Heart right ventricle (tissue), 16 donors: ENCODE results near the gene TMEM218. TPM values are rescaled to one million over a fixed set of nuclear protein-coding genes. Genes with fewer than 3 reads are reported as not detected.
A peak's percentile ranks its signal among the peaks of the same experiment; 100 is the strongest.

Source experiments
- ATAC-seq, 8 donors: fragments of 200-7000 bp; cut with Tn5 transposase; one replicate each; pipeline ENCODE4 v1.9.1; 2020; ENCODE audit warnings: mild to moderate bottlenecking in 8 of 8, moderate library complexity in 8 of 8, moderate number of reproducible peaks in 1 of 8
- DNase-seq, 2 donors: peaks; one replicate each; pipeline ENCODE4 v3.0.0-alpha.2; 2020
- H3K27ac ChIP-seq, 10 donors: fragments of 200-600 bp; sonication (generic) in 2 of 10; one replicate each; pipeline versions ENCODE4 v1.5.0 to v1.8.0; 2020 to 2022; ENCODE audit warnings: mild to moderate bottlenecking in 3 of 10
- H3K27me3 ChIP-seq, 7 donors: fragments of 200-600 bp; one replicate each; pipeline ENCODE4 v1.8.0; 2021 to 2022; ENCODE audit warnings: mild to moderate bottlenecking in 2 of 7
- H3K36me3 ChIP-seq, 9 donors: fragments of 200-600 bp; sonication (generic) in 1 of 9; one replicate each; pipeline versions ENCODE4 v1.5.0 to v1.8.0; 2020 to 2022; ENCODE audit warnings: mild to moderate bottlenecking in 2 of 9
- H3K4me1 ChIP-seq, 9 donors: fragments of 200-600 bp; sonication (generic) in 1 of 9; one replicate each; pipeline versions ENCODE4 v1.5.0 to v1.8.0; 2020 to 2022; ENCODE audit warnings: mild to moderate bottlenecking in 4 of 9
- H3K4me3 ChIP-seq, 10 donors: fragments of 200-600 bp; sonication (generic) in 2 of 10; one replicate each; pipeline versions ENCODE4 v1.5.0 to v1.8.0; 2020 to 2022; ENCODE audit warnings: mild to moderate bottlenecking in 7 of 10, moderate library complexity in 2 of 10
- H3K9me3 ChIP-seq, 11 donors: fragments of 200-600 bp in 10 of 11; sonication (generic) in 2 of 11; one replicate each; pipeline versions ENCODE4 v1.5.0 to v1.8.0; 2013 to 2022; ENCODE audit warnings: mild to moderate bottlenecking in 2 of 11, control low read depth in 1 of 11, moderate library complexity in 1 of 11
- CTCF ChIP-seq, 9 donors: fragments of 200-600 bp; sonication (generic) in 2 of 9; IDR thresholded peaks; one replicate each; pipeline versions ENCODE4 v1.5.0 to v1.8.0; 2021 to 2022; ENCODE audit warnings: antibody characterized with exemption in 9 of 9, mild to moderate bottlenecking in 5 of 9, moderate library complexity in 1 of 9
- WGBS, 2 donors: extraction: QIAGEN DNeasy Blood & Tissue Kit; methylation state at CpG; one replicate each; pipeline ENCODE4 v1.1.7; 2013; ENCODE audit warnings: inconsistent platforms in 1 of 2; 5-methylcytosine and 5-hydroxymethylcytosine counted together
- intact Hi-C, 10 donors: fragments of 100-400 bp; cut with DNase I; formaldehyde crosslinking; loops; one replicate each; pipeline versions ENCODE4 v1.11.1 to v1.14.2; 2022
- polyA plus RNA-seq, 2 donors: library from polyadenylated mRNA; stranded (reverse); fragments of 200-250 nt; gene quantifications; one replicate each; pipeline ENCODE4 v1.2.3, GENCODE V29; 2013
- total RNA-seq, 10 donors: library from RNA; stranded (reverse); fragmentation: NEBNext Ultra II Directional in 3 of 10; extraction: Animal tissue kit (Norgen Biotek cat#: 25700) in 3 of 10; gene quantifications; one replicate each; pipeline versions ENCODE4 v1.2.1 to v1.2.4, GENCODE V29; 2021 to 2023
- donor health status: Arrhythmogenic right ventricular cardiomyopathy.
- donor health status: ischemic (EF 13 %, LVEDD 7.1; RV severe dilation, severe dysfunction).
- donor health status: healthy with polysubstance abuse.
- donor health status: DM: no; HTN: yes; CAD: no.
- donor health status: DM: no; HTN: no; CAD: no.
- donor health status: ischemic (EF 25% LVEDD 6.9; RV normal size, moderate dysfunction).
- donor health status: ischemic (EF 25% LVEDD 5.7; RV mildly dilated, moderate dysfunction).
- donor health status: healthy.
- donor health status: DM: yes; HTN: yes; CAD: no.
- donor health status: Ischemic cardiomyopathy.
- donor health status: ischemic (EF 35%, LVEDD 5.7; RV mildly dilated, moderate dysfunction).
- donor health status: nonischemic (EF 11% LVEDD 7.7; RV severe dilation, severe dysfunction).
- donor health status: DM: yes; HTN: yes; CAD: no.
- donor health status: PGD.
- donor health status: ischemic (EF 29% LVEDD 5.4; RV normal size, mild dysfunction).
- donor health status: nonischemic (EF 23%, LVEDD 6.1; RV moderate dilation, normal function).

The TMEM218 gene
- total and polyA plus RNA-seq, 12 donors, result 4.5 to 17.1 (median 6.9) TPM

- Histone ChIP-seq H3K36me3 (no peaks in the 10 kb centered on the region), H3K4me1 (peaks cover 0 to 7% (median 0%) of the 10 kb centered on the region in 9 donors), H3K27me3 (peaks cover 0 to 20% (median 10%) of the 10 kb centered on the region in 7 donors), H3K9me3 (no peaks in the 10 kb centered on the region), H3K4me3 (no peak overlapping the region), H3K27ac (no peak overlapping the region)
- 89 to 97% methylated on average over 1 of the region's 1 CpG for whole genome bisulfite sequencing, 2 donors
- ATAC-seq (no peak), DNase-seq (no peak)
- intact Hi-C loops, result loop anchor here in 2 of 10 donors (10.0 kb wide), 2 partner anchors 51 to 181 kb away; no protein-coding TSS in a partner anchor
- TF ChIP-seq CTCF (IDR thresholded peaks at IDR 0.05), result no peak
Observed at GRCh38 chr11:125146232-125146631, 34.8 kb upstream of the TMEM218 start.

- Histone ChIP-seq H3K27ac (no peak overlapping the region), H3K36me3 (no peaks in the 10 kb centered on the region), H3K9me3 (no peaks in the 10 kb centered on the region), H3K4me1 (peaks cover 0 to 8% (median 0%) of the 10 kb centered on the region in 9 donors), H3K4me3 (no peak overlapping the region), H3K27me3 (peaks cover 0 to 35% (median 23%) of the 10 kb centered on the region in 7 donors)
- ATAC-seq (peak; percentile 71 to 82 (median 76)), DNase-seq (peak; percentile 15 to 52)
- intact Hi-C loops, result loop anchor here in 8 of 10 donors (2.0 to 10.0 kb wide), 8 partner anchors 47 to 185 kb away; no protein-coding TSS in a partner anchor
- TF ChIP-seq CTCF (IDR thresholded peaks at IDR 0.05), result peak; percentile 83 to 98 (median 94)
- 37 to 40% methylated on average over 18 of the region's 18 CpGs for WGBS, 2 donors
Observed at GRCh38 chr11:125141686-125142535, 30.5 kb upstream of the TMEM218 start.

- ATAC-seq (no peak), DNase-seq (no peak)
- Histone ChIP-seq H3K4me3 (no peak overlapping the region), H3K36me3 (no peaks in the 10 kb centered on the region), H3K27ac (no peak overlapping the region), H3K9me3 (no peaks in the 10 kb centered on the region), H3K4me1 (peaks cover 0 to 8% (median 0%) of the 10 kb centered on the region in 9 donors), H3K27me3 (peaks cover 0 to 37% (median 27%) of the 10 kb centered on the region in 7 donors)
- intact Hi-C loops, result loop anchor here in 8 of 10 donors (2.0 to 10.0 kb wide), 8 partner anchors 46 to 184 kb away; no protein-coding TSS in a partner anchor
- WGBS, 2 donors, result 54 to 59% methylated on average over 12 of the region's 12 CpGs
- TF ChIP-seq CTCF (IDR thresholded peaks at IDR 0.05), result no peak
Observed at GRCh38 chr11:125141178-125141577, 29.8 kb upstream of the TMEM218 start.

- peaks cover 0 to 8% (median 0%) of the 10 kb centered on the region in 9 donors for H3K4me1 ChIP-seq
- 27 to 28% methylated on average over 8 of the region's 8 CpGs for WGBS, 2 donors
Observed at GRCh38 chr11:125140233-125140632, 28.8 kb upstream of the TMEM218 start.

More at GRCh38 chr11:125140233-125140632, 28.8 kb upstream of the TMEM218 start:
- no peak overlapping the region for H3K27ac ChIP-seq
- intact Hi-C loops, result loop anchor here in 8 of 10 donors (2.0 to 10.0 kb wide), 8 partner anchors 45 to 183 kb away; no protein-coding TSS in a partner anchor
- ATAC-seq, result no peak
- DNase-seq, result no peak
- no peaks in the 10 kb centered on the region for H3K36me3 ChIP-seq
- H3K9me3 ChIP-seq, result no peaks in the 10 kb centered on the region
- no peak overlapping the region for H3K4me3 ChIP-seq
- peaks cover 0 to 41% (median 31%) of the 10 kb centered on the region in 7 donors for H3K27me3 ChIP-seq
- no peak for TF ChIP-seq CTCF (IDR thresholded peaks at IDR 0.05)
